Neural cell (in vitro differentiated cells): ENCODE results near the gene SMTNL2. TPM values are rescaled to one million over a fixed set of nuclear protein-coding genes. Genes with fewer than 3 reads are reported as not detected.

Source experiments
- H2AFZ ChIP-seq: fragments of 200-600, 300-800 bp; sonication (generic), shearing (Covaris generic); 2 replicates; pipeline ENCODE4 v1.6.0; 2014; ENCODE audit warnings: low read depth, mild to moderate bottlenecking, antibody characterized with exemption, low read length, moderate library complexity
- H3F3A ChIP-seq: fragments of 200-600 bp; shearing (Covaris generic); 2 replicates; pipeline ENCODE4 v1.6.1; 2016; ENCODE audit warnings: mild to moderate bottlenecking, moderate library complexity, mixed read lengths, antibody characterized with exemption, low read length; ENCODE audit not compliant: insufficient read depth, poor library complexity, severe bottlenecking
- H3K27ac ChIP-seq: fragments of 200-600, 300-800 bp; sonication (generic), shearing (Covaris generic); 2 replicates; pipeline ENCODE4 v1.5.1; 2014; ENCODE audit warnings: mild to moderate bottlenecking, low read length, moderate library complexity
- H3K27me3 ChIP-seq: fragments of 300-800, 200-600 bp; sonication (generic), shearing (Covaris generic); 2 replicates; pipeline ENCODE4 v1.6.0; 2014; ENCODE audit warnings: mild to moderate bottlenecking, low read depth, low read length, moderate library complexity; ENCODE audit not compliant: insufficient read depth
- H3K36me3 ChIP-seq: fragments of 300-800, 200-600 bp; sonication (generic), shearing (Covaris generic); 2 replicates; pipeline ENCODE4 v1.5.1; 2014; ENCODE audit warnings: mild to moderate bottlenecking, antibody characterized with exemption, low read length, moderate library complexity; ENCODE audit not compliant: insufficient read depth
- H3K4me2 ChIP-seq: fragments of 300-800, 200-600 bp; sonication (generic), shearing (Covaris generic); 2 replicates; pipeline ENCODE4 v1.6.0; 2014; ENCODE audit warnings: mild to moderate bottlenecking, low read length
- H3K4me3 ChIP-seq: fragments of 300-800, 200-600 bp; sonication (generic), shearing (Covaris generic); 2 replicates; pipeline ENCODE4 v1.5.1; 2014; ENCODE audit warnings: mild to moderate bottlenecking, low read length, moderate library complexity
- H3K79me2 ChIP-seq: fragments of 200-600 bp; shearing (Covaris generic); replicated peaks from 2 replicates; pipeline ENCODE4 v1.6.0; 2014; ENCODE audit warnings: mild to moderate bottlenecking, low read length, moderate library complexity; ENCODE audit not compliant: insufficient read depth
- H3K9ac ChIP-seq: fragments of 300-800, 200-600 bp; sonication (generic), shearing (Covaris generic); 2 replicates; pipeline ENCODE4 v1.6.1; 2016; ENCODE audit warnings: mild to moderate bottlenecking, low read length, mixed read lengths
- H3K9me2 ChIP-seq: fragments of 200-600 bp; shearing (Covaris generic); 2 replicates; pipeline ENCODE4 v1.6.1; 2016; ENCODE audit warnings: mild to moderate bottlenecking, low read length, mixed read lengths; ENCODE audit not compliant: insufficient read depth
- H3K9me3 ChIP-seq: fragments of 200-600, 300-800 bp; sonication (generic), shearing (Covaris generic); 2 replicates; pipeline ENCODE4 v1.6.1; 2016; ENCODE audit warnings: mild to moderate bottlenecking, mixed run types, low read length, moderate library complexity, mixed read lengths
- H4K20me1 ChIP-seq: fragments of 200-600 bp; shearing (Covaris generic); 2 replicates; pipeline ENCODE4 v1.6.1; 2016; ENCODE audit warnings: mild to moderate bottlenecking, mixed run types; ENCODE audit not compliant: insufficient read depth
- CTCF ChIP-seq: fragments of 450-650 bp; IDR thresholded peaks from 2 replicates; pipeline ENCODE4 v1.5.1; 2014; ENCODE audit warnings: antibody characterized with exemption, mild to moderate bottlenecking, moderate library complexity; ENCODE audit not compliant: poor library complexity, severe bottlenecking
- EP300 ChIP-seq: fragments of 450-650 bp; conservative IDR thresholded peaks from 2 replicates; pipeline ENCODE4 v1.6.1; 2014; ENCODE audit warnings: antibody characterized with exemption, mild to moderate bottlenecking, moderate library complexity; ENCODE audit not compliant: poor library complexity, severe bottlenecking
- EZH2 ChIP-seq: fragments of 200-600, 300-800 bp; shearing (Covaris generic), sonication (generic); IDR thresholded peaks from 2 replicates; pipeline ENCODE4 v1.6.1; 2014; ENCODE audit warnings: antibody characterized with exemption, low read length, borderline replicate concordance, mild to moderate bottlenecking; ENCODE audit not compliant: insufficient read depth, poor library complexity, severe bottlenecking
- MXI1 ChIP-seq: fragments of 450-650 bp; conservative IDR thresholded peaks from 2 replicates; pipeline ENCODE4 v1.6.1; 2014; ENCODE audit warnings: antibody characterized with exemption, mild to moderate bottlenecking; ENCODE audit not compliant: poor library complexity, severe bottlenecking
- POLR2AphosphoS5 ChIP-seq: IDR thresholded peaks from 2 replicates; pipeline ENCODE4 v1.6.1; 2012
- RAD21 ChIP-seq: fragments of 450-650 bp; conservative IDR thresholded peaks from 2 replicates; pipeline ENCODE4 v1.6.1; 2014; ENCODE audit warnings: antibody characterized with exemption, mild to moderate bottlenecking, moderate library complexity
- REST ChIP-seq: IDR thresholded peaks from 2 replicates; pipeline ENCODE4 v1.6.1; 2012; ENCODE audit warnings: borderline replicate concordance
- SMC3 ChIP-seq: fragments of 450-650 bp; conservative IDR thresholded peaks from 2 replicates; pipeline ENCODE4 v1.6.1; 2014; ENCODE audit warnings: antibody characterized with exemption, mild to moderate bottlenecking, moderate library complexity; ENCODE audit not compliant: poor library complexity
- TAF1 ChIP-seq: IDR thresholded peaks from 2 replicates; pipeline ENCODE4 v1.6.1; 2012; ENCODE audit warnings: low read depth
- polyA plus RNA-seq: library from polyadenylated mRNA; depleted of rRNA; stranded (reverse); fragments of >200 nt; gene quantifications from 2 replicates; pipeline ENCODE4 v1.2.3, GENCODE V29; 2014

Gene SMTNL2
- polyA plus RNA-seq, 1 donor from 2014 or later, result 0.81 TPM

GRCh38 chr17:4645642-4646041 lies 61.3 kb downstream of the SMTNL2 start:
- H3K27me3 ChIP-seq, result peaks cover 31% of the 10 kb centered on the region
- H3K27ac ChIP-seq, result no peak overlapping the region
- no peak overlapping the region for H2AFZ ChIP-seq
- no peaks in the 10 kb centered on the region for H4K20me1 ChIP-seq
- no peak for TF ChIP-seq MXI1
- no peak for TF ChIP-seq TAF1
- no peak for TF ChIP-seq REST
- TF ChIP-seq CTCF, result no peak
- no peak for TF ChIP-seq EZH2
- no peak for TF ChIP-seq SMC3
- TF ChIP-seq RAD21, result no peak
- no peak for TF ChIP-seq EP300
- no peak for TF ChIP-seq POLR2AphosphoS5
- H3F3A ChIP-seq, result no peaks in the 10 kb centered on the region
- H3K9me2 ChIP-seq, result no peaks in the 10 kb centered on the region
- H3K4me2 ChIP-seq, result no peak overlapping the region
- H3K9me3 ChIP-seq, result no peaks in the 10 kb centered on the region
- no peak overlapping the region for H3K9ac ChIP-seq
- H3K36me3 ChIP-seq, result no peaks in the 10 kb centered on the region
- H3K4me3 ChIP-seq, result no peak overlapping the region
- H3K79me2 ChIP-seq, result no peaks in the 10 kb centered on the region

DNA sequence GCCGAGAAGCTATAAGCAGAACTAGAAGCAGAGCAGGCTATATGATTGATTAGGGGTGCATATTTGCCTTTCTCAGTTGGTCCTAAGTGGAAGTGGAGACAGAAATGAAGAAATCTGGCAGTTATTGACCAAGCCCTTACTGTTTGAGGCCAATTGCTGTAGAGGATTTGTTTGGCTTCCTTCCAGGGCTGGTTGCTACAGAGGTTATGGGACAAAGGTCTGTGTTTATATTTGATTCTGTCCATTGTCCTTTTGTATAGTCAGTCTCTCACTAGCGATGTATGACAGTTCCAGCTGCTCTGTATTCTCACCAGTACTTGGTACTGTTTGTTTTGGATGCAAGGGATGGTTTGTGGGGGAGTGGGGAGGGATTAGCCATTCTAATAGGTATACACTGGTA lies 64.4 kb downstream of the SMTNL2 start:
- no peak overlapping the region for H3K27ac ChIP-seq

More for the DNA sequence above, 64.4 kb downstream of the SMTNL2 start:
- H3K36me3 ChIP-seq, result no peaks in the 10 kb centered on the region
- no peak overlapping the region for H3K9ac ChIP-seq
- H2AFZ ChIP-seq, result no peak overlapping the region
- H3K4me2 ChIP-seq, result no peak overlapping the region
- H3K27me3 ChIP-seq, result peaks cover 3% of the 10 kb centered on the region
- H3K79me2 ChIP-seq, result no peaks in the 10 kb centered on the region
- TF ChIP-seq EZH2 (no peak), REST (no peak), TAF1 (no peak), EP300 (no peak), POLR2AphosphoS5 (no peak), CTCF (no peak), MXI1 (no peak), RAD21 (no peak), SMC3 (no peak)
- no peaks in the 10 kb centered on the region for H3K9me3 ChIP-seq
- no peaks in the 10 kb centered on the region for H3F3A ChIP-seq
- no peaks in the 10 kb centered on the region for H3K9me2 ChIP-seq
- H3K4me3 ChIP-seq, result no peak overlapping the region
- H4K20me1 ChIP-seq, result no peaks in the 10 kb centered on the region
